GM23338 (cell line): ENCODE results near the gene F2RL3. TPM values are rescaled to one million over a fixed set of nuclear protein-coding genes. Genes with fewer than 3 reads are reported as not detected.

ENCODE experiments used
- ATAC-seq: fragments of 200-7000 bp; cut with Tn5 transposase; 3 replicates; pipeline ENCODE4 v1.9.1; 2020
- DNase-seq: peaks from one replicate; pipeline ENCODE4 v3.0.0-alpha.2; 2015; ENCODE audit warnings: low spot score
- H2AFZ ChIP-seq: fragments of 200-600 bp; sonication (generic); 2 replicates; pipeline ENCODE4 v1.8.0; 2016; ENCODE audit warnings: antibody characterized with exemption, mild to moderate bottlenecking, moderate library complexity
- H3F3A ChIP-seq: fragments of 200-600 bp; sonication (generic); replicated peaks from 2 replicates; pipeline ENCODE4 v1.8.0; 2017; ENCODE audit warnings: antibody characterized with exemption, mixed run types, low read depth
- H3K27ac ChIP-seq: fragments of 200-600 bp; sonication (generic); 2 replicates; pipeline ENCODE4 v1.6.1; 2016; ENCODE audit warnings: low read depth
- H3K27me3 ChIP-seq: fragments of 200-600 bp; sonication (generic); 2 replicates; pipeline ENCODE4 v1.8.0; 2016; ENCODE audit warnings: mild to moderate bottlenecking, mixed run types, moderate library complexity; ENCODE audit not compliant: insufficient read depth
- H3K36me3 ChIP-seq: fragments of 200-600 bp; sonication (generic); 2 replicates; pipeline ENCODE4 v1.8.0; 2016; ENCODE audit warnings: mild to moderate bottlenecking; ENCODE audit not compliant: insufficient read depth
- H3K4me1 ChIP-seq: fragments of 200-600 bp; sonication (generic); 2 replicates; pipeline ENCODE4 v1.8.0; 2016; ENCODE audit warnings: mild to moderate bottlenecking, moderate library complexity; ENCODE audit not compliant: insufficient read depth
- H3K4me2 ChIP-seq: fragments of 200-600 bp; sonication (generic); 2 replicates; pipeline ENCODE4 v1.7.1; 2017; ENCODE audit warnings: mixed run types
- H3K4me3 ChIP-seq: fragments of 200-600 bp; sonication (generic); 2 replicates; pipeline ENCODE4 v1.6.1; 2016; ENCODE audit warnings: mixed run types
- H3K79me2 ChIP-seq: fragments of 200-600 bp; sonication (generic); replicated peaks from 2 replicates; pipeline ENCODE4 v1.8.0; 2017; ENCODE audit warnings: mild to moderate bottlenecking; ENCODE audit not compliant: insufficient read depth
- H3K9me2 ChIP-seq: fragments of 200-600 bp; sonication (generic); 2 replicates; pipeline ENCODE4 v1.8.0; 2017; ENCODE audit not compliant: insufficient read depth
- H4K20me1 ChIP-seq: fragments of 200-600 bp; sonication (generic); replicated peaks from 2 replicates; pipeline ENCODE4 v1.8.0; 2017; ENCODE audit warnings: mild to moderate bottlenecking; ENCODE audit not compliant: insufficient read depth
- H3K27ac Mint-ChIP-seq: 2 replicates; pipeline ENCODE4 v1.8.0; 2020; ENCODE audit warnings: inconsistent platforms, mild to moderate bottlenecking, moderate library complexity, mixed read lengths
- H3K27me3 Mint-ChIP-seq: 3 replicates; pipeline ENCODE4 v1.8.0; 2022; ENCODE audit warnings: low read depth, mild to moderate bottlenecking, moderate library complexity, mixed read lengths, inconsistent platforms; ENCODE audit not compliant: insufficient read depth, poor library complexity
- H3K36me3 Mint-ChIP-seq: 3 replicates; pipeline ENCODE4 v1.8.0; 2021; ENCODE audit warnings: low read depth, mild to moderate bottlenecking, inconsistent platforms, moderate library complexity, mixed read lengths
- H3K4me1 Mint-ChIP-seq: 3 replicates; pipeline ENCODE4 v1.8.0; 2020; ENCODE audit warnings: mild to moderate bottlenecking, inconsistent platforms, mixed read lengths
- H3K4me3 Mint-ChIP-seq: 3 replicates; pipeline ENCODE4 v1.8.0; 2021; ENCODE audit warnings: moderate library complexity, mild to moderate bottlenecking, inconsistent platforms, mixed read lengths
- H3K9me3 Mint-ChIP-seq: 3 replicates; pipeline ENCODE4 v1.8.0; 2020; ENCODE audit warnings: moderate library complexity, mild to moderate bottlenecking, inconsistent platforms, mixed read lengths
- CREB1 ChIP-seq: fragments of 250-450 bp; sonication (Bioruptor Pico); IDR thresholded peaks from 2 replicates; pipeline ENCODE4 v1.5.0; 2020; ENCODE audit warnings: low read depth, mild to moderate bottlenecking, moderate library complexity
- CTCF ChIP-seq, 2 experiments: fragments of 200-600 bp in 1 of 2; sonication (generic) in 1 of 2; conservative IDR thresholded peaks; 2 replicates each; pipeline versions ENCODE4 v1.5.1 to v1.6.1; 2016 to 2017; ENCODE audit warnings: antibody characterized with exemption in 2 of 2, low read depth in 2 of 2, mild to moderate bottlenecking in 2 of 2, moderate library complexity in 1 of 2
- EZH2 ChIP-seq: fragments of 200-600 bp; sonication (generic); IDR thresholded peaks from one replicate; pipeline ENCODE4 v1.8.0; 2017; ENCODE audit warnings: antibody characterized with exemption, mild to moderate bottlenecking, low read depth; ENCODE audit not compliant: unreplicated experiment
- EZH2phosphoT487 ChIP-seq: fragments of 200-600 bp; sonication (generic); IDR thresholded peaks from one replicate; pipeline ENCODE4 v1.8.1; 2018; ENCODE audit warnings: antibody characterized with exemption; ENCODE audit not compliant: unreplicated experiment
- NANOG ChIP-seq: IDR thresholded peaks from 2 replicates; pipeline ENCODE4 v1.6.1; 2016; ENCODE audit warnings: antibody characterized with exemption, borderline replicate concordance
- POLR2AphosphoS5 ChIP-seq: IDR thresholded peaks from 2 replicates; pipeline ENCODE4 v1.6.1; 2016; ENCODE audit warnings: antibody characterized with exemption, low read depth
- STAT1 ChIP-seq: IDR thresholded peaks from one replicate; pipeline ENCODE4 v1.6.1; 2016; ENCODE audit warnings: antibody characterized with exemption; ENCODE audit not compliant: unreplicated experiment
- ZNF331 ChIP-seq: fragments of 250-450 bp; sonication (Bioruptor Pico); IDR thresholded peaks from 2 replicates; pipeline ENCODE4 v1.5.0; 2020; ENCODE audit warnings: low read depth, mild to moderate bottlenecking, moderate library complexity
- polyA plus RNA-seq: library from polyadenylated mRNA; unstranded; fragments of >200 nt; fragmentation: Nextera tagmentation; extraction: Ambion mirVana; gene quantifications from 2 replicates; pipeline ENCODE4 v1.2.1, GENCODE V29; 2016
- total RNA-seq: library from RNA; depleted of rRNA; stranded (reverse); fragments of >200 nt; shearing (Covaris generic); gene quantifications from 2 replicates; pipeline ENCODE4 v1.2.3, GENCODE V29; 2014
- TF ChIP-seq, protein P1 (sequence below): IDR thresholded peaks from one replicate; pipeline ENCODE4 v1.6.1; 2018; ENCODE audit warnings: antibody characterized with exemption; ENCODE audit not compliant: unreplicated experiment

F2RL3 gene
- total and polyA plus RNA-seq, 2 experiments from 2014 or later, result not detected

GRCh38 chr19:16876904-16877361, 11.9 kb upstream of the F2RL3 start:
- no peaks in the 10 kb centered on the region for H3K4me1 ChIP-seq
- Mint-ChIP-seq H3K4me3 (no peak overlapping the region), H3K36me3 (peaks cover 76% of the 10 kb centered on the region), H3K9me3 (peaks cover 24% of the 10 kb centered on the region), H3K27me3 (peaks cover 11% of the 10 kb centered on the region), H3K4me1 (no peaks in the 10 kb centered on the region), H3K27ac (no peak overlapping the region)
- DNase-seq (no peak), ATAC-seq (no peak)
- no peak overlapping the region for H3K27ac ChIP-seq
- no peaks in the 10 kb centered on the region for H3K27me3 ChIP-seq
- H3K79me2 ChIP-seq, result peaks cover 15% of the 10 kb centered on the region
- TF ChIP-seq ZNF331 (CRISPR knock-in tag) (no peak), CREB1 (CRISPR knock-in tag) (no peak), STAT1 (no peak), EZH2 (no peak), NANOG (no peak), EZH2phosphoT487 (no peak), CTCF (conservative IDR thresholded peaks at IDR 0.05; ENCODE audit: low read depth in 2 of 2) (no peak), POLR2AphosphoS5 (no peak)
- TF ChIP-seq, protein P1, sequence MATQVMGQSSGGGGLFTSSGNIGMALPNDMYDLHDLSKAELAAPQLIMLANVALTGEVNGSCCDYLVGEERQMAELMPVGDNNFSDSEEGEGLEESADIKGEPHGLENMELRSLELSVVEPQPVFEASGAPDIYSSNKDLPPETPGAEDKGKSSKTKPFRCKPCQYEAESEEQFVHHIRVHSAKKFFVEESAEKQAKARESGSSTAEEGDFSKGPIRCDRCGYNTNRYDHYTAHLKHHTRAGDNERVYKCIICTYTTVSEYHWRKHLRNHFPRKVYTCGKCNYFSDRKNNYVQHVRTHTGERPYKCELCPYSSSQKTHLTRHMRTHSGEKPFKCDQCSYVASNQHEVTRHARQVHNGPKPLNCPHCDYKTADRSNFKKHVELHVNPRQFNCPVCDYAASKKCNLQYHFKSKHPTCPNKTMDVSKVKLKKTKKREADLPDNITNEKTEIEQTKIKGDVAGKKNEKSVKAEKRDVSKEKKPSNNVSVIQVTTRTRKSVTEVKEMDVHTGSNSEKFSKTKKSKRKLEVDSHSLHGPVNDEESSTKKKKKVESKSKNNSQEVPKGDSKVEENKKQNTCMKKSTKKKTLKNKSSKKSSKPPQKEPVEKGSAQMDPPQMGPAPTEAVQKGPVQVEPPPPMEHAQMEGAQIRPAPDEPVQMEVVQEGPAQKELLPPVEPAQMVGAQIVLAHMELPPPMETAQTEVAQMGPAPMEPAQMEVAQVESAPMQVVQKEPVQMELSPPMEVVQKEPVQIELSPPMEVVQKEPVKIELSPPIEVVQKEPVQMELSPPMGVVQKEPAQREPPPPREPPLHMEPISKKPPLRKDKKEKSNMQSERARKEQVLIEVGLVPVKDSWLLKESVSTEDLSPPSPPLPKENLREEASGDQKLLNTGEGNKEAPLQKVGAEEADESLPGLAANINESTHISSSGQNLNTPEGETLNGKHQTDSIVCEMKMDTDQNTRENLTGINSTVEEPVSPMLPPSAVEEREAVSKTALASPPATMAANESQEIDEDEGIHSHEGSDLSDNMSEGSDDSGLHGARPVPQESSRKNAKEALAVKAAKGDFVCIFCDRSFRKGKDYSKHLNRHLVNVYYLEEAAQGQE, result no peak
- H3K4me2 ChIP-seq, result no peak overlapping the region
- H3F3A ChIP-seq, result no peaks in the 10 kb centered on the region
- H4K20me1 ChIP-seq, result no peaks in the 10 kb centered on the region; the same call in 1 of the 2 replicates
- H3K9me2 ChIP-seq, result no peaks in the 10 kb centered on the region
- peaks cover 2% of the 10 kb centered on the region; the same call in 1 of the 2 replicates for H3K36me3 ChIP-seq
- no peak overlapping the region for H2AFZ ChIP-seq
- H3K4me3 ChIP-seq, result no peak overlapping the region

DNA sequence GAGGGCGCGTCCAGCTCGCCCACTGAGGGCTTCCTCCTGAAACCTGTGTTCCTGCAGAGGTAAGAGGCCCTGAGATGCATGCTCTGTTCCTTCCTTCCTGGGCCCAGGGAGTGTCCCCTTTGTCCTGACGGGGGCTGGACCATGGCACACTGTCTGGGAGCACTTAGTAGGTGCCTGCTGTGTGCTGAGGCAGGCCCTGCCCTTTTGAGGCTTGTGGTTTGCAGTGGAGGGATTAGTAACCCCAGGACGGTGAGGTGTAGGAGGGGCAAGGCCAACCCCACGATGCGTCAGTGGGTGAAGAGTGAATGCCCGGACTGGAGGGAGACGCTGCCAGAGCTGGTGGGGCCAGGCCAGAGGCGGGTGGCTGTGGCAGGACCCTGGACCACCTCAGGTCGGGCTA, 11.2 kb upstream of the F2RL3 start:
- peaks cover 30% of the 10 kb centered on the region for H3K9me3 Mint-ChIP-seq
- no peaks in the 10 kb centered on the region for H3K4me1 Mint-ChIP-seq
- Histone ChIP-seq H3K4me3 (no peak overlapping the region), H3K9me2 (no peaks in the 10 kb centered on the region), H3K27me3 (no peaks in the 10 kb centered on the region), H3K4me2 (no peak overlapping the region), H3K36me3 (no peaks in the 10 kb centered on the region; the same call in 1 of the 2 replicates), H2AFZ (no peak overlapping the region), H4K20me1 (no peaks in the 10 kb centered on the region; the same call in 1 of the 2 replicates), H3F3A (no peaks in the 10 kb centered on the region), H3K4me1 (no peaks in the 10 kb centered on the region), H3K79me2 (peaks cover 15% of the 10 kb centered on the region), H3K27ac (no peak overlapping the region)
- H3K27ac Mint-ChIP-seq, result no peak overlapping the region
- ATAC-seq (no peak), DNase-seq (no peak)
- peaks cover 10% of the 10 kb centered on the region for H3K27me3 Mint-ChIP-seq
- peaks cover 76% of the 10 kb centered on the region for H3K36me3 Mint-ChIP-seq
- TF ChIP-seq CTCF (conservative IDR thresholded peaks at IDR 0.05; ENCODE audit: low read depth in 2 of 2), result no peak
- no peak overlapping the region for H3K4me3 Mint-ChIP-seq
